ENCODE measurements around the gene CIAPIN1. TPM values are rescaled to one million over a fixed set of nuclear protein-coding genes. Genes with fewer than 3 reads are reported as not detected.

The CIAPIN1 gene
- total RNA-seq, 1 donor from 2014 or later, result 43.3 TPM

GRCh38 chr16:57471209-57471608 lies 24.0 kb upstream of the CIAPIN1 start:
- H3K9me3 Mint-ChIP-seq (ENCODE audit: low read depth), result no peaks in the 10 kb centered on the region
- H3K4me1 Mint-ChIP-seq (ENCODE audit: low read depth), result peaks cover 3% of the 10 kb centered on the region
- peaks cover 26% of the 10 kb centered on the region for H3K36me3 Mint-ChIP-seq (ENCODE audit: low read depth)
- H3K4me3 Mint-ChIP-seq (ENCODE audit: unreplicated experiment), result no peak overlapping the region
- no peak for DNase-seq (ENCODE audit: low spot score)
- TF ChIP-seq CTCF (IDR thresholded peaks at IDR 0.05), result no peak
- H3K27me3 Mint-ChIP-seq (ENCODE audit: low read depth), result no peaks in the 10 kb centered on the region
- H3K27ac Mint-ChIP-seq (ENCODE audit: unreplicated experiment), result no peak overlapping the region

- TF ChIP-seq CTCF (IDR thresholded peaks at IDR 0.05), result no peak
- Mint-ChIP-seq H3K9me3 (ENCODE audit: low read depth) (no peaks in the 10 kb centered on the region), H3K4me1 (ENCODE audit: low read depth) (peaks cover 3% of the 10 kb centered on the region), H3K36me3 (ENCODE audit: low read depth) (peaks cover 28% of the 10 kb centered on the region), H3K27ac (ENCODE audit: unreplicated experiment) (no peak overlapping the region), H3K4me3 (ENCODE audit: unreplicated experiment) (no peak overlapping the region), H3K27me3 (ENCODE audit: low read depth) (no peaks in the 10 kb centered on the region)
- DNase-seq (ENCODE audit: low spot score), result no peak
Measured at GRCh38 chr16:57470711-57471110, 23.5 kb upstream of the CIAPIN1 start.

- TF ChIP-seq CTCF (IDR thresholded peaks at IDR 0.05), result no peak
- Mint-ChIP-seq H3K4me1 (ENCODE audit: low read depth) (peaks cover 8% of the 10 kb centered on the region), H3K9me3 (ENCODE audit: low read depth) (no peaks in the 10 kb centered on the region), H3K36me3 (ENCODE audit: low read depth) (peaks cover 28% of the 10 kb centered on the region), H3K27me3 (ENCODE audit: low read depth) (no peaks in the 10 kb centered on the region), H3K4me3 (ENCODE audit: unreplicated experiment) (no peak overlapping the region), H3K27ac (ENCODE audit: unreplicated experiment) (peak overlapping the region; percentile 32)
- no peak for DNase-seq (ENCODE audit: low spot score)
Measured at GRCh38 chr16:57469917-57470470, 22.8 kb upstream of the CIAPIN1 start.

- Mint-ChIP-seq H3K9me3 (ENCODE audit: low read depth) (no peaks in the 10 kb centered on the region), H3K27ac (ENCODE audit: unreplicated experiment) (no peak overlapping the region), H3K36me3 (ENCODE audit: low read depth) (peaks cover 32% of the 10 kb centered on the region), H3K4me3 (ENCODE audit: unreplicated experiment) (no peak overlapping the region), H3K27me3 (ENCODE audit: low read depth) (no peaks in the 10 kb centered on the region), H3K4me1 (ENCODE audit: low read depth) (peaks cover 16% of the 10 kb centered on the region)
- no peak for DNase-seq (ENCODE audit: low spot score)
- TF ChIP-seq CTCF (IDR thresholded peaks at IDR 0.05), result no peak
Measured at GRCh38 chr16:57469046-57469445, 21.9 kb upstream of the CIAPIN1 start.

GRCh38 chr16:57468346-57468745 lies 21.2 kb upstream of the CIAPIN1 start:
- H3K9me3 Mint-ChIP-seq (ENCODE audit: low read depth), result no peaks in the 10 kb centered on the region
- peaks cover 23% of the 10 kb centered on the region for H3K4me1 Mint-ChIP-seq (ENCODE audit: low read depth)
- H3K36me3 Mint-ChIP-seq (ENCODE audit: low read depth), result peaks cover 30% of the 10 kb centered on the region
- H3K27me3 Mint-ChIP-seq (ENCODE audit: low read depth), result no peaks in the 10 kb centered on the region
- no peak for DNase-seq (ENCODE audit: low spot score)
- H3K4me3 Mint-ChIP-seq (ENCODE audit: unreplicated experiment), result no peak overlapping the region
- no peak for TF ChIP-seq CTCF (IDR thresholded peaks at IDR 0.05)
- H3K27ac Mint-ChIP-seq (ENCODE audit: unreplicated experiment), result no peak overlapping the region

All from chondrocyte (in vitro differentiated cells).